GM12872 (cell line): ENCODE data around the gene RPL36A.

Experiments
- TF ChIP-seq, protein P1 (sequence below): IDR thresholded peaks from 3 replicates; pipeline ENCODE4 v1.5.1; 2011; ENCODE audit warnings: low read depth, mild to moderate bottlenecking, low read length, moderate library complexity; ENCODE audit not compliant: insufficient read depth

The RPL36A gene

DNA sequence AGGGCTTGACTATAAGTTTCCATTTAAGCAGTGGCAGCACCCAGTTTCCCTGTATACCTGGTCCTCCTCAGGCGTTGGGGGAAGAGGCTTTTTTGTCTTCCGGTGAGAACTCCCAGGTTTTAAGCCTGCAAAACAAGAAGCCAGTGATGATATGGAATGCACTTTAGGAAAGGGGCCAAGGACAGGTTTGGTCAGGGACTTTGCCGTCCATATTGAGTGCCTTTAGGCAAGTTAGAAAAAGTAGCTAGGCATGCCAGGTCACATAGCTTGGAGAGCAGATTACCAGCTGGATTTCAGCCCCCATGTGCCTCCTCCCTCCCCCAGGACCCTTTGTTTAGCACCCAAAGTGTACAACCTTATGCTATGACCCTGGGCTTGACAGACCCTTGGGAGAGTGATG lies 28.7 kb upstream of the RPL36A start:
- TF ChIP-seq, protein P1, sequence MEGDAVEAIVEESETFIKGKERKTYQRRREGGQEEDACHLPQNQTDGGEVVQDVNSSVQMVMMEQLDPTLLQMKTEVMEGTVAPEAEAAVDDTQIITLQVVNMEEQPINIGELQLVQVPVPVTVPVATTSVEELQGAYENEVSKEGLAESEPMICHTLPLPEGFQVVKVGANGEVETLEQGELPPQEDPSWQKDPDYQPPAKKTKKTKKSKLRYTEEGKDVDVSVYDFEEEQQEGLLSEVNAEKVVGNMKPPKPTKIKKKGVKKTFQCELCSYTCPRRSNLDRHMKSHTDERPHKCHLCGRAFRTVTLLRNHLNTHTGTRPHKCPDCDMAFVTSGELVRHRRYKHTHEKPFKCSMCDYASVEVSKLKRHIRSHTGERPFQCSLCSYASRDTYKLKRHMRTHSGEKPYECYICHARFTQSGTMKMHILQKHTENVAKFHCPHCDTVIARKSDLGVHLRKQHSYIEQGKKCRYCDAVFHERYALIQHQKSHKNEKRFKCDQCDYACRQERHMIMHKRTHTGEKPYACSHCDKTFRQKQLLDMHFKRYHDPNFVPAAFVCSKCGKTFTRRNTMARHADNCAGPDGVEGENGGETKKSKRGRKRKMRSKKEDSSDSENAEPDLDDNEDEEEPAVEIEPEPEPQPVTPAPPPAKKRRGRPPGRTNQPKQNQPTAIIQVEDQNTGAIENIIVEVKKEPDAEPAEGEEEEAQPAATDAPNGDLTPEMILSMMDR: no peak

DNA sequence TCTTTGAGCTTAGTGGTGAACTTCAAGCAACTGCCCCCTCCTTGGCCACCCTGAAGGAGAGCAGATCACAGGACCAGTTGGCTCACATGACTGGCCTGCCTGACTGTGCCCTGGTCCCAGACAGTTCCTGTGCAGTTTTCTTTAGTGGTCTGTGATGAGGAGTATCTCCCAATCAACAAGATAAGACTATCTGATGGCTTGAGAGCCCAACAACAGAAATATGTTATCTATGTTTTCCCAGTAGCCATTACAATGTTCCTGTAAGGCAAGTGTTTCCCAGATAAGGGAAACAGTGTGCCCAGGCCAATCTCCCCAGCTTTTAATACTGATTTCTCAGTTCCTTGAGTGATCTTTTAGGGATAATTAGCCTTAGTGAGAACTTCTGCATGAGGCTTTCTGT lies 28.1 kb upstream of the RPL36A start:
- TF ChIP-seq, protein P1: no peak

DNA sequence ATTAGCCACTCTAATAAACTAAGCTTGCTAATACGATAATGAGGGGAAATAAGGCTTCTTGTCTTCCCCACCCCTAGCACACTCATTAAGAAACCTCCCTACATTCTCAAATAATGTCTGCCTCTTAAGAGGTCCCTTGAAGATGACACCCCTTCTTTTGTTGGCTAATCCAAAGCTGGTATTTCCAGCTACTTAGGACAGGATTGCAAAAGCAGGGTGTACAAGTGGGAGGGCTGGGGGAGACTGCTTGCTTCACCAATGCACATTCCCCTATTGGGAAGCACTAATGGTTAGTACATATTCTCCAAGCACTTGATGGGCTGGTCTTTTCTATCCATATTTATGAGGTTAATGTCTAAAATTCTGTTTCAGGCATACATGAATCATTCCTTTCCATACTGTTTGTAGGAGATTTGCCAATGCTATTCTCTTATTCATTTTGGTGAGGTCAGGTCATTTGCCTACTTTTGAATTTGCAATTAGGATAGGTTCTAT lies 25.5 kb upstream of the RPL36A start:
- TF ChIP-seq, protein P1: no peak

DNA sequence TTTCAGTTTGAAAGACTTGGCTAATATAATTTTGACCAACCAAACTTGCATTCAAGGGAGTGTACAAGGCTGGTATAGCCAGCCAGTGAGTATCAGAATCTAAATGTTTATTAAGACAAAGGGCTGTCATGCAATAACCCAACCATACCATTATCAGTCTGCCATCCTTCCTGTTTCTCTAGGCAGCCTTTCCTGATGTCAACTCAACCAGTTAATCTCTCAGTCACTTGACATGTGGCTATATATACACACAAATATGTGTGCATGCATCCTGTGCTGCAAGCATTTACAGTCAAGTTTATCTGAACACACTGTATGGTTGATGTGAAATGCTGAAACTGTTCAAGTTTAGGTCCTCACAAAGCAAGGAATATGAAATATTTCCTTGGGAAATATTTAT lies 22.0 kb upstream of the RPL36A start:
- TF ChIP-seq, protein P1: no peak

DNA sequence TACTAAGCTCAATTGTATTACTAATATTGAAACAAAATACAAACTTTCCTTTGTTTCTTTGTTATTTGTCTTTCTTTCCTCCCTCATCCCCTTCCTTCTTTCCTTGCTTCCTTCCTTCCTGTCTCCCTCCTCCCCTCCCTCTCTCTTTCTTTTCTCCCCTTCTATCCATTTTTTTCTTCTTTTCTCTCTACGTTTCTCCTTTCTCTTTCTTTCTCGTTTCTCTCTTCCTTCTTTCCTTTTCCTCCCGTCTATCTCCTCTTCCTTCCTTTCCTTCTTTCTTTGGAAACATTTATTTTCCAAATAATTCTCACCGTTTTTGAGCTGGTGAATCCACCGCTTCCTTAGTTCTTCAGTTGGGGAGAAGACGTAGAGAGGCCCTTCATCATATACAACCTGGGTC lies 21.1 kb upstream of the RPL36A start:
- TF ChIP-seq, protein P1: no peak

DNA sequence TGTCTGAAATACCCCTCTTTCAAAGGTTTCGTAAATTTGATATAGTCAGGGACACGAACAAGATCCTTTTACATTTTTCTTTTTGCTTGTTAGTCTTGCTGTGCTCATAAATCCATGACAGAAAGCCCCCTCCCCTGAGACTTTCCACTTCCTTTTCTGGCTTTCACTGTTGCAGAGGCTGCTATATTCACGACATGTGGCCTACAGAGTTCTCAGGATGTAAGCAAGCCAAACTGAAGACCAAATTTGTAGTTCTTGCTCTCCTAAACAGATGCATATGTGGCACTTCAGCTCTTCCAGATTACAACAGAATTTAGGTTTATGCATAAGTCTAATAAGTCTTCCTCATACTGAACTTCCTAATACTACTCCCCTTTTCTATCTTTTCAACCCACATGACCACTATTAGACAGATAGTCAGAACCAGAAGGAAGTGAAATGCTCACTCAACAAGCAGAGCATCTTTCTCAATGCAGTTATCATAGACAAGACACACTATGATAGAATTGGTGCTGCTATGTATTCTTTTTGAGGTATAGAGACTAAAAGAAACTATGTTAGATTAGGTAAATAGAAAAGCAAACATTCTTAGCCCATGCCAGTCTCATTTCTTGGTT lies 19.8 kb upstream of the RPL36A start:
- TF ChIP-seq, protein P1: no peak

DNA sequence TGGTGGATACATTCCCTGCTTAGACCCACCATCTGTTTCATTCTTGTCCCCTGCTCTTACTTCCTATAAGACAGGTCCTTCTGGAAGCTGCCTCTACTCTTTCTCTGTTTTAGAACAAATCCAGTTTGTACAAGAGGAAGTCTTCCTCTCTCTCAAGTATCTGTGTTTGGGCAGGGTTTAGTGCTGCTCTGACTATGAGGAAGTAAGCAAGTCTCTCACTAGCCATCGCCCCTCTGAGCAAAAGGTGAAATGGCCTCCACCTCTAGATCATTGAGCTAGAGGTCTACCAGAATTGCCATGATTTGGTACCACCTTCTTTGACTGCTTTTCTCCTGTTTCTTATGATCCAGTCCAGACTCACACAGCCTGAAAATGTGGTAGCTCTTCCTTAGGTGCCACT lies 13.3 kb upstream of the RPL36A start:
- TF ChIP-seq, protein P1: no peak
